HL-60 (cell line): Measurements from ENCODE around the gene MEPE.

Experiments
- POLR2AphosphoS5 ChIP-seq: IDR thresholded peaks from 2 replicates; pipeline ENCODE4 v1.6.1; 2012; ENCODE audit warnings: low read depth
- TF ChIP-seq, protein P1 (sequence below): IDR thresholded peaks from one replicate; pipeline ENCODE4 v1.5.1; 2011; ENCODE audit warnings: low read length, control low read depth, inconsistent platforms; ENCODE audit not compliant: insufficient read depth

DNA sequence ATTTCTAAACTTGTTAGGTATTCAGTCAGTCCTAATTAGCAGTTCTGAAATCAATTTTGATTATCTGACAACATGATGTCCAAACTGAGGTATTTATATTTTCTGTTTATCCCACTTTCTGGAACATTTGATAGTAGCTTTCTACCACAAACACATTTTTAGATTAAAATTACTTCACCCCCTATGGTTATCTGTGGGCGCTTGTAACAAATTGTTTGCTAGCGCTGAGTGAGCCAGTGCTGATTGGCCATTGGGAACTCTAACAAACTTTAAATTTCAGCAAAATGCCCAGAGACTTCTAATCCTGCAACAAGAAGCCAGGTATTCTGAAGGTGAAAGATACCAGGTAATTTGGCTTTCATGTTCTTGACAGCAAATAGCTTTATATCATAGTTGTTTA, at the start of gene MEPE:
- TF ChIP-seq, protein P1, sequence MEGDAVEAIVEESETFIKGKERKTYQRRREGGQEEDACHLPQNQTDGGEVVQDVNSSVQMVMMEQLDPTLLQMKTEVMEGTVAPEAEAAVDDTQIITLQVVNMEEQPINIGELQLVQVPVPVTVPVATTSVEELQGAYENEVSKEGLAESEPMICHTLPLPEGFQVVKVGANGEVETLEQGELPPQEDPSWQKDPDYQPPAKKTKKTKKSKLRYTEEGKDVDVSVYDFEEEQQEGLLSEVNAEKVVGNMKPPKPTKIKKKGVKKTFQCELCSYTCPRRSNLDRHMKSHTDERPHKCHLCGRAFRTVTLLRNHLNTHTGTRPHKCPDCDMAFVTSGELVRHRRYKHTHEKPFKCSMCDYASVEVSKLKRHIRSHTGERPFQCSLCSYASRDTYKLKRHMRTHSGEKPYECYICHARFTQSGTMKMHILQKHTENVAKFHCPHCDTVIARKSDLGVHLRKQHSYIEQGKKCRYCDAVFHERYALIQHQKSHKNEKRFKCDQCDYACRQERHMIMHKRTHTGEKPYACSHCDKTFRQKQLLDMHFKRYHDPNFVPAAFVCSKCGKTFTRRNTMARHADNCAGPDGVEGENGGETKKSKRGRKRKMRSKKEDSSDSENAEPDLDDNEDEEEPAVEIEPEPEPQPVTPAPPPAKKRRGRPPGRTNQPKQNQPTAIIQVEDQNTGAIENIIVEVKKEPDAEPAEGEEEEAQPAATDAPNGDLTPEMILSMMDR, result no peak
- TF ChIP-seq POLR2AphosphoS5, result no peak
